ENCODE measurements around the gene RHOBTB1. TPM values are rescaled to one million over a fixed set of nuclear protein-coding genes. Genes with fewer than 3 reads are reported as not detected.
"Not testable (repeated sequence)": the region's sequence is repeated elsewhere in the genome, so short reads cannot be mapped to it uniquely, and the experiment has no call there.

The RHOBTB1 gene
- total and polyA plus RNA-seq, 9 of the 15 experiments (the other 6 are each of a cell fraction or from before 2014, with no cell fraction given) = 1.7 to 11.7 (median 9.3) TPM

DNA sequence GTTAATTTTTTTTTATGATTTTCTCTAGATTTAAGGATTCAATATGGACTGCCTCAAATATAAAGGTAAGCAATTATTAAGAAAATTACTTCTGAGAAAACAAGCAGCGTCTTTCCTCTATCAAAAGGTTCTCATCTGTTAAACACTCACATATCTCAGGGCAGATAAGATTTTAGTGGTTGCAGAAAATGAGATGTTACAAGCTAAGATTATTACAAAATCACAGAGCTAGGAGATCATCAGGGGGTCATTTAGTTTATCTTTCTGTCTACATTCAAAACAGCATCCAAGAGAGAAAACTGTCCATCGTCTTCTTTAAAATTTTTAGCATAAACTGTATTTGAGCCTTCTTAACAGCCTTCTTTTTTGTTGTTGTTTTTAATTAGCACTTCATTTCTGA, 29.1 kb upstream of the RHOBTB1 start (continued):
- TF ChIP-seq, protein P1, sequence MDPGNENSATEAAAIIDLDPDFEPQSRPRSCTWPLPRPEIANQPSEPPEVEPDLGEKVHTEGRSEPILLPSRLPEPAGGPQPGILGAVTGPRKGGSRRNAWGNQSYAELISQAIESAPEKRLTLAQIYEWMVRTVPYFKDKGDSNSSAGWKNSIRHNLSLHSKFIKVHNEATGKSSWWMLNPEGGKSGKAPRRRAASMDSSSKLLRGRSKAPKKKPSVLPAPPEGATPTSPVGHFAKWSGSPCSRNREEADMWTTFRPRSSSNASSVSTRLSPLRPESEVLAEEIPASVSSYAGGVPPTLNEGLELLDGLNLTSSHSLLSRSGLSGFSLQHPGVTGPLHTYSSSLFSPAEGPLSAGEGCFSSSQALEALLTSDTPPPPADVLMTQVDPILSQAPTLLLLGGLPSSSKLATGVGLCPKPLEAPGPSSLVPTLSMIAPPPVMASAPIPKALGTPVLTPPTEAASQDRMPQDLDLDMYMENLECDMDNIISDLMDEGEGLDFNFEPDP (CRISPR knock-in tag; IDR thresholded peaks at IDR 0.05) = no peak

- H3K9me3 ChIP-seq (replicated peaks; ENCODE audit: control insufficient read depth, insufficient read depth, low read depth, low read length); H3K79me2 ChIP-seq (ENCODE audit: control insufficient read depth, insufficient read depth, low read length); BruUV-seq (replicated peaks); H4K20me1 ChIP-seq (replicated peaks; ENCODE audit: control insufficient read depth, insufficient read depth, low read length); in situ Hi-C loops (cut with MboI); DNase-seq (ENCODE audit: extremely low read depth in 1 of 4, low spot score in 3 of 4); H3K9ac ChIP-seq (ENCODE audit: insufficient read depth in 1 of 2, low read depth in 2 of 2, low read length in 2 of 2); H3K36me3 ChIP-seq (ENCODE audit: control insufficient read depth, insufficient read depth, low read length); ATAC-seq; H2AFZ ChIP-seq (ENCODE audit: low read depth, low read length); H3K9me1 ChIP-seq (ENCODE audit: control insufficient read depth, insufficient read depth, low read length); H3K27me3 ChIP-seq (ENCODE audit: control insufficient read depth in 2 of 2, insufficient read depth in 2 of 2, low read length in 2 of 2); CTCF ChIA-PET (ENCODE audit: low intra/inter-chr PET ratio); H3K27ac ChIP-seq (ENCODE audit: extremely low read depth, low read depth, low read length); FAIRE-seq; intact Hi-C loops (cut with micrococcal nuclease); H3K4me3 ChIP-seq; H3K4me2 ChIP-seq (ENCODE audit: insufficient read depth, low read length): not testable (repeated sequence)
- H3K4me1 ChIP-seq (replicated peaks in 1 of 2; ENCODE audit: control insufficient read depth in 2 of 2, insufficient read depth in 2 of 2, low read length in 2 of 2) = peaks cover 7 to 37% of the 10 kb centered on the region in 2 experiments
- POLR2A ChIA-PET = interaction anchor here (0.7 kb wide), 1 partner anchor 175 kb away, joined by 4 read pairs; no protein-coding TSS in a partner anchor
- WGBS (ENCODE audit: insufficient coverage, low coverage, missing lambda C conversion rate) = 79% methylated on average over 2 of the region's 2 CpGs
- TF ChIP-seq ZNF146 (CRISPR knock-in tag; IDR thresholded peaks at IDR 0.05; ENCODE audit: unreplicated experiment) = peak; percentile 61
- TF ChIP-seq KDM1A (IDR thresholded peaks at IDR 0.05) = peak in 1 of 2 experiments; percentile 29; a peak in 1 of 4 replicates
These were observed 28.2 kb upstream of the RHOBTB1 start for GRCh38 chr10:60972181-60972580.

Data from K562 (cell line).